Mesendoderm (in vitro differentiated cells): ENCODE data around the gene IQCM.

Experiments
- DNase-seq: peaks from one replicate; pipeline ENCODE4 v3.0.0; 2013
- H2AK5ac ChIP-seq: 2 replicates; pipeline ENCODE4 v1.6.1; 2013; ENCODE audit warnings: low read length, inconsistent platforms
- H2BK120ac ChIP-seq: 2 replicates; pipeline ENCODE4 v1.6.1; 2013; ENCODE audit warnings: low read depth, mild to moderate bottlenecking, low read length, moderate library complexity, mixed read lengths
- H2BK15ac ChIP-seq: replicated peaks from 2 replicates; pipeline ENCODE4 v1.6.1; 2013; ENCODE audit warnings: low read depth, mild to moderate bottlenecking, moderate library complexity
- H2BK5ac ChIP-seq: 2 replicates; pipeline ENCODE4 v1.6.1; 2013; ENCODE audit warnings: low read length, inconsistent platforms
- H3K18ac ChIP-seq: 2 replicates; pipeline ENCODE4 v1.6.1; 2013; ENCODE audit warnings: mild to moderate bottlenecking, low read length, mixed read lengths
- H3K23ac ChIP-seq: one replicate; pipeline ENCODE4 v1.6.1; 2013; ENCODE audit warnings: low read length
- H3K27ac ChIP-seq: 2 replicates; pipeline ENCODE4 v1.5.1; 2013; ENCODE audit warnings: low read depth, mild to moderate bottlenecking, inconsistent platforms, low read length, moderate library complexity
- H3K27me3 ChIP-seq: 2 replicates; pipeline ENCODE4 v1.6.1; 2013; ENCODE audit warnings: low read length, control low read depth, mild to moderate bottlenecking, inconsistent platforms; ENCODE audit not compliant: insufficient read depth, poor library complexity
- H3K36me3 ChIP-seq: 2 replicates; pipeline ENCODE4 v1.6.1; 2013; ENCODE audit warnings: low read length, inconsistent platforms; ENCODE audit not compliant: control insufficient read depth, insufficient read depth
- H3K4ac ChIP-seq: one replicate; pipeline ENCODE4 v1.6.1; 2013; ENCODE audit warnings: low read depth, mild to moderate bottlenecking, low read length, moderate library complexity
- H3K4me1 ChIP-seq: 2 replicates; pipeline ENCODE4 v1.6.1; 2013; ENCODE audit warnings: low read depth, low read length, inconsistent platforms; ENCODE audit not compliant: control insufficient read depth
- H3K4me2 ChIP-seq: 2 replicates; pipeline ENCODE4 v1.6.1; 2013; ENCODE audit warnings: low read length
- H3K4me3 ChIP-seq: 2 replicates; pipeline ENCODE4 v1.5.1; 2013; ENCODE audit warnings: mild to moderate bottlenecking, low read length
- H3K56ac ChIP-seq: one replicate; pipeline ENCODE4 v1.6.1; 2013; ENCODE audit warnings: low read length
- H3K79me1 ChIP-seq: 2 replicates; pipeline ENCODE4 v1.6.1; 2013; ENCODE audit warnings: low read length, inconsistent platforms
- H3K79me2 ChIP-seq: 2 replicates; pipeline ENCODE4 v1.6.1; 2013; ENCODE audit warnings: mild to moderate bottlenecking, low read length; ENCODE audit not compliant: control insufficient read depth, insufficient read depth
- H3K9ac ChIP-seq: 2 replicates; pipeline ENCODE4 v1.6.1; 2013; ENCODE audit warnings: low read length, inconsistent platforms
- H4K5ac ChIP-seq: one replicate; pipeline ENCODE4 v1.6.1; 2013; ENCODE audit warnings: low read length
- H4K8ac ChIP-seq: one replicate; pipeline ENCODE4 v1.6.1; 2013; ENCODE audit warnings: low read depth, mild to moderate bottlenecking, control low read depth, low read length, moderate library complexity
- WGBS: extraction: QIAGEN DNeasy Blood & Tissue Kit; methylation state at CpG from one replicate; pipeline ENCODE4 v1.1.7; 2013; ENCODE audit warnings: low lambda C conversion rate, missing lambda C conversion rate; ENCODE audit not compliant: insufficient coverage; ENCODE audit errors: extremely low coverage; 5-methylcytosine and 5-hydroxymethylcytosine counted together

Gene IQCM

GRCh38 chr4:149702414-149703293 lies 113.0 kb downstream of the IQCM start:
- H3K27me3 ChIP-seq: no peaks in the 10 kb centered on the region
- H4K5ac ChIP-seq: no peak overlapping the region
- no CpG with 5 or more reads among the region's 2 CpGs for WGBS
- H3K79me2 ChIP-seq: no peaks in the 10 kb centered on the region
- H3K56ac ChIP-seq: no peak overlapping the region
- H2AK5ac ChIP-seq: no peak overlapping the region
- H3K36me3 ChIP-seq: no peaks in the 10 kb centered on the region
- H3K18ac ChIP-seq: no peak overlapping the region
- no peak overlapping the region for H2BK5ac ChIP-seq
- no peak overlapping the region for H3K4me2 ChIP-seq
- no peak overlapping the region for H3K23ac ChIP-seq
- H2BK15ac ChIP-seq: no peak overlapping the region
- no peaks in the 10 kb centered on the region for H3K4me1 ChIP-seq
- H3K9ac ChIP-seq: no peak overlapping the region
- H3K4me3 ChIP-seq: no peak overlapping the region
- no peak overlapping the region for H4K8ac ChIP-seq
- no peak for DNase-seq
- no peak overlapping the region for H2BK120ac ChIP-seq
- no peak overlapping the region for H3K27ac ChIP-seq
- no peaks in the 10 kb centered on the region for H3K79me1 ChIP-seq
- no peak overlapping the region for H3K4ac ChIP-seq

GRCh38 chr4:149701435-149702156 lies 114.0 kb downstream of the IQCM start:
- H3K79me2 ChIP-seq: no peaks in the 10 kb centered on the region
- H2BK15ac ChIP-seq: no peak overlapping the region
- no peaks in the 10 kb centered on the region for H3K27me3 ChIP-seq
- no peak overlapping the region for H3K9ac ChIP-seq
- H3K4ac ChIP-seq: no peak overlapping the region
- no peak overlapping the region for H3K56ac ChIP-seq
- no peak overlapping the region for H3K4me2 ChIP-seq
- H2BK5ac ChIP-seq: no peak overlapping the region
- H4K8ac ChIP-seq: no peak overlapping the region
- H3K27ac ChIP-seq: no peak overlapping the region
- no peak overlapping the region for H3K23ac ChIP-seq
- no peaks in the 10 kb centered on the region for H3K4me1 ChIP-seq
- no peak overlapping the region for H2AK5ac ChIP-seq
- no peak overlapping the region for H4K5ac ChIP-seq
- WGBS: no CpG with 5 or more reads among the region's 2 CpGs
- no peak overlapping the region for H2BK120ac ChIP-seq
- no peaks in the 10 kb centered on the region for H3K79me1 ChIP-seq
- no peak for DNase-seq
- H3K18ac ChIP-seq: no peak overlapping the region
- no peaks in the 10 kb centered on the region for H3K36me3 ChIP-seq
- H3K4me3 ChIP-seq: no peak overlapping the region

GRCh38 chr4:149700272-149700671 lies 115.4 kb downstream of the IQCM start:
- no peaks in the 10 kb centered on the region for H3K36me3 ChIP-seq
- H3K27ac ChIP-seq: no peak overlapping the region
- no peak overlapping the region for H2AK5ac ChIP-seq
- no peak overlapping the region for H3K18ac ChIP-seq
- H3K79me2 ChIP-seq: no peaks in the 10 kb centered on the region
- no peaks in the 10 kb centered on the region for H3K79me1 ChIP-seq
- H2BK15ac ChIP-seq: no peak overlapping the region
- H2BK5ac ChIP-seq: no peak overlapping the region
- no peak overlapping the region for H3K9ac ChIP-seq
- no peak overlapping the region for H3K56ac ChIP-seq
- H3K4me2 ChIP-seq: no peak overlapping the region
- no CpG with 5 or more reads among the region's 3 CpGs for WGBS
- no peak overlapping the region for H3K4me3 ChIP-seq
- H3K27me3 ChIP-seq: no peaks in the 10 kb centered on the region
- H3K23ac ChIP-seq: no peak overlapping the region
- no peak overlapping the region for H3K4ac ChIP-seq
- no peak overlapping the region for H4K8ac ChIP-seq
- H4K5ac ChIP-seq: no peak overlapping the region
- DNase-seq: no peak
- H3K4me1 ChIP-seq: no peaks in the 10 kb centered on the region
- no peak overlapping the region for H2BK120ac ChIP-seq

GRCh38 chr4:149699642-149700041 lies 116.0 kb downstream of the IQCM start:
- no peak overlapping the region for H4K5ac ChIP-seq
- no peak overlapping the region for H3K9ac ChIP-seq
- no peak overlapping the region for H2BK5ac ChIP-seq
- no peak overlapping the region for H2BK15ac ChIP-seq
- no peaks in the 10 kb centered on the region for H3K4me1 ChIP-seq
- no peaks in the 10 kb centered on the region for H3K79me1 ChIP-seq
- H3K56ac ChIP-seq: no peak overlapping the region
- H3K23ac ChIP-seq: no peak overlapping the region
- no peak overlapping the region for H3K18ac ChIP-seq
- no peaks in the 10 kb centered on the region for H3K27me3 ChIP-seq
- H3K4me3 ChIP-seq: no peak overlapping the region
- no peak overlapping the region for H3K27ac ChIP-seq
- no peak overlapping the region for H4K8ac ChIP-seq
- H2BK120ac ChIP-seq: no peak overlapping the region
- no peaks in the 10 kb centered on the region for H3K36me3 ChIP-seq
- no peak for DNase-seq
- no CpG with 5 or more reads among the region's 2 CpGs for WGBS
- H2AK5ac ChIP-seq: no peak overlapping the region
- no peak overlapping the region for H3K4me2 ChIP-seq
- H3K79me2 ChIP-seq: no peaks in the 10 kb centered on the region
- no peak overlapping the region for H3K4ac ChIP-seq

- Histone ChIP-seq H4K5ac (no peak overlapping the region), H3K9ac (no peak overlapping the region), H3K36me3 (no peaks in the 10 kb centered on the region), H3K4ac (no peak overlapping the region), H3K23ac (no peak overlapping the region), H2BK15ac (no peak overlapping the region), H3K4me3 (no peak overlapping the region), H3K27ac (no peak overlapping the region), H2BK120ac (no peak overlapping the region), H4K8ac (no peak overlapping the region), H3K18ac (no peak overlapping the region), H2BK5ac (no peak overlapping the region), H3K56ac (no peak overlapping the region), H3K4me2 (no peak overlapping the region), H3K4me1 (no peaks in the 10 kb centered on the region), H3K27me3 (no peaks in the 10 kb centered on the region), H3K79me2 (no peaks in the 10 kb centered on the region), H2AK5ac (no peak overlapping the region), H3K79me1 (no peaks in the 10 kb centered on the region)
- DNase-seq: peak; percentile 22
- WGBS: no CpG with 5 or more reads among the region's 3 CpGs
Observed at GRCh38 chr4:149690726-149691125, 124.9 kb downstream of the IQCM start.
